ENCODE results near the gene AOPEP. TPM values are rescaled to one million over a fixed set of nuclear protein-coding genes. Genes with fewer than 3 reads are reported as not detected.
A peak's percentile ranks its signal among the peaks of the same experiment; 100 is the strongest.

The AOPEP gene
- total RNA-seq, 1 donor from 2014 or later, result 79.7 TPM

DNA sequence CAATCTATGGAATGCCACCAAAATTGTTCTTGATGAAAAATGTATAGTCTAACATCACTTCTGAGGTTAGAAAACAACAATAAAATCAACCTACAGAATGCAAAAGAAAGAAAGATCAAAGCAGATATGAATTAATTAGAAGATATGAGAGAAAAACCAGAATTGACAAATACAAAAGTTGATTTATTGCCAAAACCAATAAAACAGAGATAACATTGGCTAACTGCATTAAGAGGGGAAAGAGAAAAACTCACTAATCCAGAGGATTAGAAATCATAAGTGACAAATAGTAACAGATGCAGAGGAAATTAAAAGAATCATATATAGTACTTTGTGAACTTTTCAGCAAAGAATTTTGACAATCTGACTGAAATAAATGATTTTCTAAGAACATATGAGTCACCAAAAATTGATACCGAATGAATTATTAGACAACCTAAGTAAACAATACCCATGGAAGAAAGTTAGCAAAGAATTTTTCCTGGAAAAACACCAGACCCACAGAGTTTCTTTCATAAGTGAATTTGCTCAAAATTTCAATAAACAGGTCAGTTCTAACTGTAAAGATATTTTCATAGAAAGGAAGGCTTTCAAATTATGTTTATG lies 167.7 kb downstream of the AOPEP start:
- ATAC-seq (no peak), DNase-seq (no peak)
- TF ChIP-seq, protein P1, sequence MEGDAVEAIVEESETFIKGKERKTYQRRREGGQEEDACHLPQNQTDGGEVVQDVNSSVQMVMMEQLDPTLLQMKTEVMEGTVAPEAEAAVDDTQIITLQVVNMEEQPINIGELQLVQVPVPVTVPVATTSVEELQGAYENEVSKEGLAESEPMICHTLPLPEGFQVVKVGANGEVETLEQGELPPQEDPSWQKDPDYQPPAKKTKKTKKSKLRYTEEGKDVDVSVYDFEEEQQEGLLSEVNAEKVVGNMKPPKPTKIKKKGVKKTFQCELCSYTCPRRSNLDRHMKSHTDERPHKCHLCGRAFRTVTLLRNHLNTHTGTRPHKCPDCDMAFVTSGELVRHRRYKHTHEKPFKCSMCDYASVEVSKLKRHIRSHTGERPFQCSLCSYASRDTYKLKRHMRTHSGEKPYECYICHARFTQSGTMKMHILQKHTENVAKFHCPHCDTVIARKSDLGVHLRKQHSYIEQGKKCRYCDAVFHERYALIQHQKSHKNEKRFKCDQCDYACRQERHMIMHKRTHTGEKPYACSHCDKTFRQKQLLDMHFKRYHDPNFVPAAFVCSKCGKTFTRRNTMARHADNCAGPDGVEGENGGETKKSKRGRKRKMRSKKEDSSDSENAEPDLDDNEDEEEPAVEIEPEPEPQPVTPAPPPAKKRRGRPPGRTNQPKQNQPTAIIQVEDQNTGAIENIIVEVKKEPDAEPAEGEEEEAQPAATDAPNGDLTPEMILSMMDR (IDR thresholded peaks at IDR 0.05), result no peak
- Histone ChIP-seq H3K36me3 (no peaks in the 10 kb centered on the region), H3K4me1 (no peaks in the 10 kb centered on the region), H3K27ac (no peak overlapping the region), H3K4me3 (no peak overlapping the region), H3K9me3 (peaks cover 6% of the 10 kb centered on the region), H3K27me3 (no peaks in the 10 kb centered on the region)
- intact Hi-C loops (cut with DNase I), result no loop called here

DNA sequence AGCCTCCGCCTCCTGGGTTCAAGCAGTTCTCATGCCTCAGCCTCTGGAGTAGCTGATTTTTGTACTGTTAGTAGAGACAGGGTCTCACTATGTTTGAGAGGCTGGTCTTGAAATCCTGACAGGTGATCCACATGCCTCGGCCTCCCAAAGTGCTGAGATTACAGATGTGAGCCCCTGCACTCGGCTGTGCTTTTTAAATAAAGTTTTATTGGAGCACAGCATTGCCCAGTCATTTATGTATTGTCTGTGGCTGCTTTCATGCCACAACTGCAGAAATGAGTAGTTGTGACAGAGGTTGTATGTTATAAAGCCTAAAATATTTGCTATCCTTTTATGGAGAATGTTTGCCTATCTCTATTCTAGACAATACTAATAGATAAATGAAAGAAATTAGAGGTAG lies 169.2 kb downstream of the AOPEP start:
- Histone ChIP-seq H3K4me1 (peaks cover 4% of the 10 kb centered on the region), H3K27ac (no peak overlapping the region), H3K27me3 (no peaks in the 10 kb centered on the region), H3K4me3 (no peak overlapping the region), H3K36me3 (no peaks in the 10 kb centered on the region), H3K9me3 (peaks cover 6% of the 10 kb centered on the region)
- TF ChIP-seq, protein P1 (IDR thresholded peaks at IDR 0.05), result no peak
- intact Hi-C loops (cut with DNase I), result no loop called here
- DNase-seq (no peak), ATAC-seq (no peak)

DNA sequence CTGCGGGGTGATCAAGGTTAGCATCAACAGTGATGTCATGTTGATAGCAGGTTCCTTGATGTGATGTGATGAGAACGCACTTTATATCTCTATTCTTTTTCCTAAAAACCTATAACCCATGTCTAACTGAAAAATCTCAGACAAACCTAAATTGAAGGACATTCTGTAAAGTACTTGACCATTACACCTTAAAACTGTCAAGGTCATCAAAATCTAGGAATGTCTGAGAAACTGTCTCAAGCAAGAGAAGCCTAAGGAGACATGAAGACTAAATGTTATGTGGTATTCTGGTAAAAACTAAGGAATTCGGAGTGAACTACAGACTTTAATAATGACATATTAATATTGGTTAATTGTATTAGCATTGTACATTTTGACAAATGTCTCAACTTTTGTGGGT lies 170.0 kb downstream of the AOPEP start:
- Histone ChIP-seq H3K27ac (no peak overlapping the region), H3K4me1 (peaks cover 10% of the 10 kb centered on the region)

DNA sequence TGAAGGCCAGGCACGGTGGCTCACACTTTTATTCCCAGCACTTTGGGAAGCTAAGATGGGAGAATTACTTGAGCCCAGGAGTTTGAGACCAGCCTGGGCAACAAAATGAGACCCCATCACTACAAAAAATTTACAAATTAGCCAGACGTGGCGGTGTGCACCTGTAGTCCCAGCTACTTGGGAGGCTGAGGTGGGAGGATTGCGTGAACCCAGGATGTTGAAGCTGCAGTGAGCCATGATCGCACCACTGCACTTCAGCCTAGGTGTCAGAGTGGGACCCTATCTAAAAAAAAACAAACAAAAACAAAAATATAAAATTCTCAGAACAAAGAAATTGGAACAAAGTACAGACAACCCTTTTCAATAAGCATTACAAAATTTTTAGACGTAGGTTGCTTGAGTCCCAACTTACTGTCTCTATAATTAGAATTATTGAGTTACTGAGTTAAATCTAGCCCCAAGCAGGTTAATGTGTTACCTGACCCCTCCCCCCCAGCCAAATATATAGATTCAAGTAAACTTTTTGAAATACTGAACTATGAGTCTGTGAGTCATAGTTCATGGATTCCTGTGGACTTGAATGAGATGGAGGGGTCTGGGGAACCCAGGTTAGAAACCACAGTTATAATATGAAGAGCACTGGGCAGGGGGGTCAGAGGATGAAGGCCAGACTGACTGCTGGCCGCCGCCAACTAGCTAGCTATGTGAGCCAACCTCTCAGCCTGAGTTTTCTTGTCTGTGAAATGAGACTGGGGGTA lies 173.1 kb downstream of the AOPEP start:
- intact Hi-C loops (cut with DNase I), result no loop called here
- H3K4me1 ChIP-seq, result peaks cover 22% of the 10 kb centered on the region
- ATAC-seq, result no peak

More for the DNA sequence above, 170.0 kb downstream of the AOPEP start:
- intact Hi-C loops (cut with DNase I), result no loop called here
- no peak for ATAC-seq
- Histone ChIP-seq H3K27me3 (no peaks in the 10 kb centered on the region), H3K36me3 (no peaks in the 10 kb centered on the region), H3K4me3 (no peak overlapping the region), H3K9me3 (no peaks in the 10 kb centered on the region)
- no peak for DNase-seq
- TF ChIP-seq, protein P1 (IDR thresholded peaks at IDR 0.05), result no peak

DNA sequence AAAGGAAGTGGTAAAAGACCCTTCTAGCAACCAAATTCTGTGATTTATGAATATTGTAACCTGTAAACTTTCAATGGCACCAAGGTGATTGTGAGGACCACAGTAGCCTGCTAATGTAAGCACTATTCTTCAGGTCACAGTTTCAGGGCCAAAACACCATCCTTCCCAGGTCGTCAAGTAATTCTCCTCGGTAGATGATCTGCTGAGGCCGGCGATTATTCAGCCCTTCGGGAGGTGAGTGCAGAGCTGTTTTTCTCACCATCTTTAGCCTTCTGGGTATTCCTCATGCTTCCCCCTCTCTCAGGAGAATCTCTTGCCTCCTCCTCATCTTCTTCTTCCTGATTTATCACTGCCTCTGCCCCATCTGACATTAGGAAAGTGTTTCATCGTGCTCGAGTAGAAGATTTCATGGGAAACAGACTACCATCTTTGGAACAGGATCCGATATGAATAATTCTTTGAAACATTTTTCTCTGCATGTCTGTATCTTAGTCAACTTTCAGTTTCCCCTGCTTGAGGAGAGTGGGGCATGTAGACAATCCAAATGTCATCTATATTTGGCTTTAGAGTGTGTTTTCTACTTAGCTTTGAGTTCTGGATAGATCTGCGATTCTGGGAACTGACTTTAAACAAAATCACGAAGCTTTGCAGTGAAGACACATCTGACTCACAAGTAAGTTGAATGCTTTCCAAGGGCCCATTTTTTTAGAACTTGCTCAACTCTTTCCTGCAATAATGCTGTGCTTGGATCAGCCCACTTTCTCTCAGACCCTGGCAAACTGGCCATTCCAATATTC lies 173.9 kb downstream of the AOPEP start:
- DNase-seq (no peak), ATAC-seq (peak; percentile 47)
- Histone ChIP-seq H3K27me3 (no peaks in the 10 kb centered on the region), H3K36me3 (no peaks in the 10 kb centered on the region), H3K4me3 (no peak overlapping the region), H3K27ac (peak overlapping the region; percentile 61), H3K4me1 (peaks cover 22% of the 10 kb centered on the region), H3K9me3 (no peaks in the 10 kb centered on the region)
- TF ChIP-seq, protein P1 (IDR thresholded peaks at IDR 0.05), result no peak
- intact Hi-C loops (cut with DNase I), result no loop called here

More for the DNA sequence above, 173.1 kb downstream of the AOPEP start:
- TF ChIP-seq, protein P1 (IDR thresholded peaks at IDR 0.05), result no peak
- Histone ChIP-seq H3K9me3 (no peaks in the 10 kb centered on the region), H3K4me3 (no peak overlapping the region), H3K36me3 (no peaks in the 10 kb centered on the region), H3K27me3 (no peaks in the 10 kb centered on the region), H3K27ac (peak overlapping the region; percentile 61)
- no peak for DNase-seq

Data from upper lobe of right lung (tissue), 1 donor.